GM12873 (cell line): ENCODE data around the gene PLCB1.

Source experiments
- CTCF ChIP-seq: IDR thresholded peaks from 2 replicates; pipeline ENCODE4 v1.5.1; 2012; ENCODE audit warnings: low read depth, mild to moderate bottlenecking, moderate library complexity, low read length, control low read depth; ENCODE audit not compliant: insufficient read depth; ENCODE audit errors: missing control alignments

Gene PLCB1

GRCh38 chr20:8476021-8476420 lies 344.0 kb downstream of the PLCB1 start:
- TF ChIP-seq CTCF = no peak

- no peak for TF ChIP-seq CTCF
These were observed 348.5 kb downstream of the PLCB1 start for GRCh38 chr20:8480597-8480996.

- TF ChIP-seq CTCF = no peak
These were observed 355.6 kb downstream of the PLCB1 start for GRCh38 chr20:8487696-8488095.

GRCh38 chr20:8489094-8489883 lies 357.2 kb downstream of the PLCB1 start:
- TF ChIP-seq CTCF = no peak

- TF ChIP-seq CTCF = no peak
These were observed 358.2 kb downstream of the PLCB1 start for GRCh38 chr20:8490076-8490830.

GRCh38 chr20:8492173-8492572 lies 360.1 kb downstream of the PLCB1 start:
- no peak for TF ChIP-seq CTCF

- TF ChIP-seq CTCF = no peak
These were observed 366.5 kb downstream of the PLCB1 start for GRCh38 chr20:8498571-8498970.
